K562 (cell line): ENCODE data around the gene DHRS12. TPM values are rescaled to one million over a fixed set of nuclear protein-coding genes. Genes with fewer than 3 reads are reported as not detected.

Experiments
- ATAC-seq: fragments of 200-7000 bp; cut with Tn5 transposase; 3 replicates; pipeline ENCODE4 v1.9.1; 2020; ENCODE audit warnings: moderate library complexity
- BruUV-seq: library from RNA; stranded (reverse); fragments of 400-500 nt; replicated peaks from 2 replicates; lab custom pipeline; 2021; lab: Mats Ljungman, UMichigan
- CTCF ChIA-PET: fragments of 300-600 bp; formaldehyde crosslinking; extraction: SDS; loops from one replicate; lab custom pipeline; 2021; ENCODE audit warnings: low intra/inter-chr PET ratio; lab: Yijun Ruan, JAX
- POLR2A ChIA-PET: fragments of 300-600, 350-650 bp; sonication (Branson Sonifier 250); formaldehyde crosslinking; extraction: SDS; loops from one replicate; lab custom pipeline; 2021; ENCODE audit warnings: antibody characterized with exemption, inconsistent platforms; lab: Yijun Ruan, JAX
- DNase-seq, 4 experiments: peaks; one replicate each; pipeline versions ENCODE4 v3.0.0 to v3.0.0-alpha.2; 2011 to 2018; ENCODE audit warnings: low spot score in 3 of 4, mixed read lengths in 3 of 4; ENCODE audit errors: extremely low read depth in 1 of 4
- FAIRE-seq: peaks from 2 replicates; lab custom pipeline; 2011; peaks lifted over from hg19 to GRCh38; lab: Jason Lieb, UNC
- H2AFZ ChIP-seq: 2 replicates; pipeline ENCODE4 v1.6.0; 2011; ENCODE audit warnings: low read depth, low read length, control low read depth, inconsistent platforms
- H3K27ac ChIP-seq: fragments of 200-600 bp; 3 replicates; pipeline ENCODE4 v1.8.0; 2011; ENCODE audit warnings: low read depth, mild to moderate bottlenecking, control low read depth, inconsistent platforms, low read length, moderate library complexity, mixed read lengths; ENCODE audit errors: extremely low read depth
- H3K27me3 ChIP-seq, 2 experiments: fragments of 300-600 bp in 1 of 2; 2 replicates in 1 of 2; 3 replicates in 1 of 2; pipeline versions ENCODE4 v1.6.0 to v1.8.0; 2011; ENCODE audit warnings: inconsistent platforms in 2 of 2, low read length in 2 of 2, mild to moderate bottlenecking in 1 of 2, mixed read lengths in 1 of 2, moderate library complexity in 1 of 2; ENCODE audit not compliant: control insufficient read depth in 2 of 2, insufficient read depth in 2 of 2
- H3K36me3 ChIP-seq: fragments of 300-600 bp; 3 replicates; pipeline ENCODE4 v1.8.0; 2011; ENCODE audit warnings: mild to moderate bottlenecking, low read length, inconsistent platforms; ENCODE audit not compliant: control insufficient read depth, insufficient read depth
- H3K4me1 ChIP-seq, 2 experiments: fragments of 200-600 bp in 1 of 2; replicated peaks in 1 of 2; 2 replicates in 1 of 2; 3 replicates in 1 of 2; pipeline versions ENCODE4 v1.5.1 to v1.8.0; 2011; ENCODE audit warnings: inconsistent platforms in 2 of 2, low read length in 2 of 2, mild to moderate bottlenecking in 1 of 2, mixed read lengths in 1 of 2, moderate library complexity in 1 of 2; ENCODE audit not compliant: control insufficient read depth in 2 of 2, insufficient read depth in 2 of 2
- H3K4me2 ChIP-seq: 2 replicates; pipeline ENCODE4 v1.6.1; 2011; ENCODE audit warnings: low read length, control low read depth, inconsistent platforms, mixed read lengths; ENCODE audit not compliant: insufficient read depth
- H3K4me3 ChIP-seq: fragments of 200-600 bp; sonication (generic), shearing (Covaris generic); 2 replicates; pipeline ENCODE4 v1.5.1; 2016; ENCODE audit warnings: control low read depth, inconsistent platforms
- H3K79me2 ChIP-seq: fragments of 200-600 bp; 3 replicates; pipeline ENCODE4 v1.8.0; 2011; ENCODE audit warnings: low read length, inconsistent platforms; ENCODE audit not compliant: control insufficient read depth, insufficient read depth
- H3K9ac ChIP-seq, 2 experiments: 2 replicates each; pipeline versions ENCODE4 v1.6.0 to v1.6.1; 2011; ENCODE audit warnings: low read depth in 2 of 2, low read length in 2 of 2, control low read depth in 1 of 2, inconsistent platforms in 1 of 2, mild to moderate bottlenecking in 1 of 2, mixed read lengths in 1 of 2; ENCODE audit not compliant: insufficient read depth in 1 of 2
- H3K9me1 ChIP-seq: one replicate; pipeline ENCODE4 v1.6.0; 2011; ENCODE audit warnings: inconsistent platforms, mild to moderate bottlenecking, low read length, moderate library complexity; ENCODE audit not compliant: control insufficient read depth, insufficient read depth
- H3K9me3 ChIP-seq: replicated peaks from 2 replicates; pipeline ENCODE4 v1.5.1; 2011; ENCODE audit warnings: low read depth, low read length, inconsistent platforms; ENCODE audit not compliant: control insufficient read depth, insufficient read depth
- H4K20me1 ChIP-seq: replicated peaks from 2 replicates; pipeline ENCODE4 v1.6.1; 2011; ENCODE audit warnings: low read length, inconsistent platforms, mixed read lengths; ENCODE audit not compliant: control insufficient read depth, insufficient read depth
- CEBPB ChIP-seq: fragments of 450-650 bp; IDR thresholded peaks from 2 replicates; pipeline ENCODE4 v1.6.1; 2016; ENCODE audit warnings: missing genetic modification characterization, missing compliant biosample characterization
- EZH2 ChIP-seq: IDR thresholded peaks from 2 replicates; pipeline ENCODE4 v1.6.1; 2012; ENCODE audit warnings: low read depth, mild to moderate bottlenecking, inconsistent platforms, low read length, borderline replicate concordance
- FOXA1 ChIP-seq: fragments of 450-650 bp; IDR thresholded peaks from 2 replicates; pipeline ENCODE4 v1.6.1; 2016; ENCODE audit warnings: mild to moderate bottlenecking, borderline replicate concordance
- FOXP1 ChIP-seq: sonication (generic); formaldehyde crosslinking; IDR thresholded peaks from 2 replicates; pipeline ENCODE4 v1.8.0; 2022; ENCODE audit warnings: mild to moderate bottlenecking, missing genetic modification reagents
- GTF2A2 ChIP-seq: IDR thresholded peaks from 2 replicates; pipeline ENCODE4 v1.6.1; 2016; ENCODE audit warnings: mild to moderate bottlenecking, missing genetic modification characterization, missing compliant biosample characterization
- HLTF ChIP-seq: fragments of 450-650 bp; IDR thresholded peaks from 2 replicates; pipeline ENCODE4 v1.6.1; 2016
- HMBOX1 ChIP-seq: sonication (generic); IDR thresholded peaks from 2 replicates; pipeline ENCODE4 v1.6.1; 2016
- MCM5 ChIP-seq: fragments of 450-650 bp; IDR thresholded peaks from 2 replicates; pipeline ENCODE4 v1.6.1; 2016; ENCODE audit warnings: low read depth
- NR4A1 ChIP-seq, 2 experiments: fragments of 250-450 bp in 1 of 2; fragments of 450-650 bp in 1 of 2; sonication (Bioruptor Pico) in 1 of 2; IDR thresholded peaks; 2 replicates each; pipeline versions ENCODE4 v1.4.0 to v1.6.1; 2016 to 2020; ENCODE audit warnings: mild to moderate bottlenecking in 2 of 2, missing compliant biosample characterization in 1 of 2, missing genetic modification characterization in 1 of 2, moderate library complexity in 1 of 2
- SNAPC5 ChIP-seq: fragments of 250-450 bp; sonication (Bioruptor Pico); IDR thresholded peaks from 2 replicates; pipeline ENCODE4 v1.8.0; 2021; ENCODE audit warnings: moderate library complexity, mild to moderate bottlenecking, inconsistent platforms
- STAG1 ChIP-seq: sonication (generic); formaldehyde crosslinking; IDR thresholded peaks from 2 replicates; pipeline ENCODE4 v1.5.0; 2020; ENCODE audit warnings: missing genetic modification reagents, borderline replicate concordance
- ZNF239 ChIP-seq: fragments of 250-450 bp; sonication (Bioruptor Pico); IDR thresholded peaks from 2 replicates; pipeline ENCODE4 v1.4.0; 2020; ENCODE audit warnings: mild to moderate bottlenecking
- ZNF347 ChIP-seq: fragments of 450-650 bp; formaldehyde crosslinking; IDR thresholded peaks from 2 replicates; pipeline ENCODE4 v1.4.0; 2020; ENCODE audit warnings: low read depth, mild to moderate bottlenecking, moderate library complexity
- WGBS: fragments of 100-300 bp; shearing (Covaris generic); methylation state at CpG from one replicate; pipeline ENCODE4 v1.1.6; 2016; ENCODE audit warnings: low coverage, mixed read lengths; ENCODE audit not compliant: insufficient coverage; ENCODE audit errors: missing lambda C conversion rate; 5-methylcytosine and 5-hydroxymethylcytosine counted together
- in situ Hi-C: fragments of 300-500 bp; cut with MboI; formaldehyde crosslinking; loops from 4 replicates; pipeline ENCODE4 v1.15.0; 2018; ENCODE audit warnings: inconsistent platforms, mixed read lengths
- intact Hi-C: fragments of 100-400 bp; cut with micrococcal nuclease; formaldehyde crosslinking; loops from 2 replicates; pipeline ENCODE4 v1.14.2; 2022
- polyA plus RNA-seq, 8 experiments: library from polyadenylated mRNA; depleted of rRNA in 4 of 8; stranded (reverse) in 5 of 8; unstranded in 3 of 8; fragments of >200 nt; fragmentation: Nextera tagmentation in 2 of 8; fragmentation: Illumina TruSeq in 1 of 8; extraction: Ambion mirVana in 2 of 8; extraction: Trizol in 1 of 8; gene quantifications; 2 replicates each; pipeline versions ENCODE4 v1.2.1 to v1.2.3, GENCODE V29; 2011 to 2014; ENCODE audit warnings: inconsistent platforms in 1 of 8, missing spikeins in 1 of 8
- total RNA-seq, 7 experiments: library from RNA; depleted of rRNA in 6 of 7; stranded (reverse); fragments of >200 nt in 6 of 7; fragmentation: Illumina TruSeq in 2 of 7; extraction: Trizol in 2 of 7; gene quantifications; 2 replicates each; pipeline versions ENCODE4 v1.2.1 to v1.2.3, GENCODE V29; 2011 to 2021; ENCODE audit warnings: low replicate concordance in 1 of 7

The DHRS12 gene
- total and polyA plus RNA-seq, 9 of the 15 experiments (the other 6 are each of a cell fraction or from before 2014, with no cell fraction given), result 0.62 to 2.7 (median 0.98) TPM

GRCh38 chr13:51742031-51742430, 61.9 kb downstream of the DHRS12 start:
- Histone ChIP-seq H3K27ac (no peak overlapping the region), H3K9ac (no peak overlapping the region), H3K4me1 (no peaks in the 10 kb centered on the region), H4K20me1 (no peaks in the 10 kb centered on the region), H3K36me3 (peaks cover 5% of the 10 kb centered on the region; the same call in 1 of the 3 replicates), H3K4me2 (no peak overlapping the region), H3K4me3 (no peak overlapping the region), H3K9me1 (no peaks in the 10 kb centered on the region)
- FAIRE-seq, result no peak
- intact Hi-C loops (no loop called here), in situ Hi-C loops (no loop called here)
- WGBS, result 82% methylated on average over 2 of the region's 2 CpGs
- POLR2A ChIA-PET, result interaction anchor here (1.5 kb wide), 1 partner anchor 289 kb away, joined by 3 read pairs; the partner anchor contains the start of gene INTS6
- no peak for DNase-seq
- no peak for ATAC-seq
- TF ChIP-seq ZNF347 (CRISPR knock-in tag), result no peak
- no peak for TF ChIP-seq EZH2
- TF ChIP-seq HLTF, result no peak
- no peak for TF ChIP-seq FOXA1
- TF ChIP-seq GTF2A2, result no peak
- TF ChIP-seq HMBOX1, result no peak
- TF ChIP-seq STAG1 (CRISPR knock-in tag), result no peak
- no peak for TF ChIP-seq SNAPC5 (CRISPR knock-in tag)
- no peak for TF ChIP-seq FOXP1 (CRISPR knock-in tag)
- no peak for TF ChIP-seq MCM5
- no peak for TF ChIP-seq CEBPB (tag)
- TF ChIP-seq ZNF239 (CRISPR knock-in tag), result no peak
- no peak for TF ChIP-seq NR4A1 (CRISPR knock-in tag; IDR thresholded peaks at IDR 0.05)
- no peak for TF ChIP-seq NR4A1 (tag; IDR thresholded peaks at IDR 0.05)
- TF ChIP-seq, all 486 proteins: peak for 0
- Histone ChIP-seq H3K27me3 (no peaks in the 10 kb centered on the region), H3K79me2 (no peaks in the 10 kb centered on the region), H3K9me3 (no peaks in the 10 kb centered on the region), H2AFZ (no peak overlapping the region)
- CTCF ChIA-PET, result no interaction called here
- BruUV-seq, result no TSS peak
